GM21526 (cell line): ENCODE results near the gene ATP6V1G3.
"Not testable (repeated sequence)": the region's sequence is repeated elsewhere in the genome, so short reads cannot be mapped to it uniquely, and the experiment has no call there.

Source experiments
- ATAC-seq: cut with Tn5 transposase; IDR thresholded peaks from one replicate; pipeline ENCODE4 v1.9.1; 2021; ENCODE audit warnings: moderate library complexity; ENCODE audit not compliant: unreplicated experiment, low FRiP score

ATP6V1G3 gene, protein sequence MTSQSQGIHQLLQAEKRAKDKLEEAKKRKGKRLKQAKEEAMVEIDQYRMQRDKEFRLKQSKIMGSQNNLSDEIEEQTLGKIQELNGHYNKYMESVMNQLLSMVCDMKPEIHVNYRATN

DNA sequence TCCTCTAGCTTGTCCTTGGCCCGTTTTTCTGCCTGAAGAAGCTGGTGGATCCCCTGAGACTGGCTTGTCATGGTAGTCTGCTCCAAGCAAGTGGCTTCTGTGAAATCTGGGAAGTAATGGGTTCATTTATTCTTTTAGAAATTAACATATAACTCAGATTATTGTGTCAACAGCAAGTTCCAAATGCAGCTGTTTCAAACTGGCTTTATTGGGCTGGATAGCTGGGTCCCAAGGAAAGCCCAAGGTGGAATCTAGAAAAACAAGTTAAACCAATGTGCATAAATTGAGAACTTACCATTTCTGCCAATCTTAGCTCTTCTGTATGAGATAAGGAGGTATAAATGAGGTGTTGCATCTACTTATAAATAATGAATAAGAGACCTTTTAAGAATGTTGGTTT lies at the start of gene ATP6V1G3:
ATP6V1G3 (minus strand) TSS at position 101 of the 400 bp plus-strand sequence; CDS start at position 71, 30 bp downstream.
- ATAC-seq: no peak

DNA sequence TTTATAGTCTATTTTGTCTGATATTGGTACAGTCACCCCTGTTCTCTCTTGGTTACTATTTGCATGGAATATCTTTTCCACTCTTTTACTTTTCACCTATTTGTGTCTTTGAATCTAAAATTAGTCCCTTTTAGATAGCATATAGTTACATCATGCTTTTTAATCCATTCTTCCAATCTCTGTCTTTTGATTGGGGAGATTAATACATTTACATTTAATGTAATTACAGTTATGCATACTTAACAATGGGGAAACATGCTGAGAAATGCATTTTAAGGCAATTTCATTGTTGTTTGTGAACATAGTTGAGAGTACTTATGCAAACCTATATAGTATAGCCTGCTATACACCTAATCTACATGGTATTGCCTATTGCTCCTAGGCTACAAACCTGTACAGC lies 48.4 kb upstream of the ATP6V1G3 start:
- no peak for ATAC-seq

DNA sequence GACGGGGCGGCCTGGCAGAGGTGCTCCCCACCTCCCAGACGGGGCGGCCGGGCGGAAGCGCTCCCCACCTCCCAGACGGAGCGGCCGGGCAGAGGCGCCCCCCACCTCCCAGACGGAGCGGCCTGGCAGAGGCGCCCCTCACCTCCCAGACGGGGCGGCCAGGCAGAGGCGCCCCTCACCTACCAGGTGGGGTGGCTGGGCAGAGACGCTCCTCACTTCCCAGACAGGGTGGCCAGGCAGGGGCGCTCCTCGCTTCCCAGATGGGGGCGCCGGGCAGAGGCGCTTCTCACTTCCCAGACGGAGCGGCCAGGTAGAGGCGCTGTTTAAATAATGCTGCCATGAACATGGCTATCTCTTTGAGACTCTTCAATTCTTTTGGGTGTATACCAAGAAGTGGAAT lies 43.7 kb upstream of the ATP6V1G3 start:
- ATAC-seq: no peak

- not testable (repeated sequence) for ATAC-seq
Measured at GRCh38 chr1:198583209-198583802, 42.8 kb upstream of the ATP6V1G3 start.

DNA sequence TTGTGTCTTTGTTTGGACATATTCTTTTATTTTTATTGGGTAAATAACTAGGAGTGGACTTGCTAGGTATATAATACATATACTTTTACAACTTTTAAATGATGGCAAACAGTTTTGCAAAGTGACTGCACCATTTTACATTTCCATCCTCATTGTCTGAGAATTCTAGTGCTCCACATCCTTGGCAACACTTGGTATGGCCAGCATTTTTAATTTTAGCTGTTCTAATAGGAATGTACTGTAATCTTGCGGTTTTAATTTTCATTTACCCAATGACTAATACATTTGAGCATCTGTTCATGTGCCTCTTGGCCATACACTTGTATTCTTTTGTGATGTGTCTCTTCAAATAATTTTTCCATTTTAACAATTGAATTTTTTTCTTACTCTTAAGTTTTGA lies 37.0 kb upstream of the ATP6V1G3 start:
- no peak for ATAC-seq

DNA sequence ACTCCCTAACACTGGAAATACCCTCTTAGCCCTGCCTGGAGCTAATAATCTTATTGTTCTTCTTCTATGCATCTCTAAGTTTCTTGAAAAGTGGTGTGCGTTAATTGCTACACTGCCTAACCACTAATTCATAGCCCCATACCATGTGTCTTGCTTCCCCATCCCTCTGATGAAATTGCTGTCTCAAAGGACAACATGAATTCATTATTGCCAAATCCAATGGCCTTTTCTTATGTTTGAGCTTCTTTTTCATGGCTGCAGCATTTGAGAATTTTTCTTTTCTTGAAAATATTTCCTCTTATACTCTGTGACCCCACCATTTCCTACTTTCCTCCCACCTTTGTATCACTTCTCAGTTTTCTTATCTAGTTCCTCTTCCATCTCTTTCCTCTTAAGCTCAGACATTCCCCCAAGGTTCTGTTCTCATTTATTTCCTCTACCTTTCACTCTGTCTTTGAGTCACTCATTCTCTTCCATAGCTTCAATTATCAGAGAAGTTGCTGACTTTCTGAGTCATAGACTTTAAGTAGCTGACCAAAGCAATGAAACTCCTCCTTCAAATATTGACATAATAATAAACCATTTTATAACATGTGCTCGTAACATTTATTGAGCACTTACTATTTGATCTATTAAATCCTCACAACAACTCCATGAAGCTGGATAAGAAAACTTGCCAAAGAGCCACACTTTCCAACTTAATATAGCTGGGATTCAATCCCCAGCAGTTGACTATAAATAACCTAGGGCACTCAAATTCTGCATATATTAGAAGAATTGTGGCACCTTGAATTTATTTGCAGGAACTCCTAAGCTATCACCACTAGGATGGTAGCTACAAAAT lies 35.5 kb upstream of the ATP6V1G3 start:
- peak; percentile 68 for ATAC-seq

- no peak for ATAC-seq
Measured at GRCh38 chr1:198575292-198575691, 34.8 kb upstream of the ATP6V1G3 start.

DNA sequence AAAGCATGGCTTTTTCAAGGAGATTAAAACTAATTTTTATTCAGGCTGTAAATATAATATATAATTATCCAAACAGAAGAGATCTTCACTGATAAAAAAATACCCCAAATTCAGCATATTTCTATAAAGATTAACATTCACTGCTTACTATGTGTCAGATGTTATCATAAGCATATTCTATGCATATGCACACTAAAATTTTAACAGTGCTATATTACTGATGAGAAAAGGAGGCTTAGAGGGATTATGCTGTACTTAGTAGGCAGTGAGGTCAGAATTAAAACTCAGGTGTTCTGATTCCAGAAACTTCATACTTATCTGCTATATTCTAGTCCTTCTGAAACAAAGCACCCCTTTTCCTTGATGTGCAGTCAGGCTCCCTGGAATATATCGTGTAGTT lies 33.8 kb upstream of the ATP6V1G3 start:
- ATAC-seq: no peak

DNA sequence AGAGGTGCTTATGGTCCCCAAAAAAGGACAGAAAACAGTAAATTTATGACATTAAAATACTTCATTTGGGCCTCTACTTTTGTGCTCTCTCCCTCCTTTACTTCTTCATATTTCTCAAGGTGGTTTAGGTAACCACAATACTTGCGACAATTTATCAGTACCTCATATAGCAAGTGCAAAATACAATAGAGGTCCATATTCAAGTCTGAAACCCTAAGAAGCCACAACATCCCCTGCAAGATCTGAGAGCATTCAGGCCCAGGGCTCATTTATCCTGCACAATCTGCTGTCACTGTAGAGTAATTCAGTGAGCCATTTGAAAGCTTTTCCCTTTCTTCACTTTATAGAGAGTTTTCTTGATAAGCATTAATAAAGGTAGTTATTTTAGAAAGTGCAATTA lies 24.2 kb upstream of the ATP6V1G3 start:
- no peak for ATAC-seq

DNA sequence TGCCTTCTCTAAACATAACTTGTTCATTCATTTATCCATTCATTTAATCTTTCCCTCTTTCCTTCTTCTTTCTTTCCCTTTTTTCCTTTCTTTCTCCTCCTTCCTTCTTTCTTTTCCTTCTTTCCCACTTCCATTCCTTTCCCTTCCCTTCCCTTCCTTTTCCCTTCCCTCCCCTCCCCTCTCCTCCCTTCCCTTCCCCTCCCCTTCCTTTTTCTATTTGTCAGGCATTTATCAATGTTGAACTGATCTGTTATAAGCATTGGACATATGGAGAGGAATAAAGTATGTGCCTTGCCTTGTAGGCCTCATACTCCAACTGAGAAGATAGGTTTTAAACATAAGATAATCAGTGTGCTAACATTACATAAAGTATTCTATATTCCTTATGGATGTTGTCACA lies 23.7 kb upstream of the ATP6V1G3 start:
- ATAC-seq: no peak

- no peak for ATAC-seq
Measured at GRCh38 chr1:198563583-198563982, 23.1 kb upstream of the ATP6V1G3 start.

DNA sequence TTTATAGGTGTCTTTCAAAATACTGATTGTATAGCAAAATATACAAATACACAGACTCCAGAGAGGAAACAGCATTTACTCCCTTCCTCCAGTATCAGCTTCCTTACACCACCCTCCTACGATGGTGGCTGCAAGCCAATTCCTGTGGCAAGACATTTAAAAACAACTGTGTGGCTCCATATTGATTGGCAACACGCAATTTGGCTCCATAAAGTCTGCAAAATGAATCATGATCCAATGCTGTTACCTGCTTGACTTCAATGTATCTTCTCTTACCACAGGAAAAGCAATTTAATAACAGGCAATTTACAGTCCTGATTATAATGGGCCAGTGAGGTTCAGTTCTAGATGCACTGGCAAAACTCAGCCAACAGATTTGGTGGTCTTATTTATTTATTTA lies 19.7 kb upstream of the ATP6V1G3 start:
- no peak for ATAC-seq

GRCh38 chr1:198559362-198559761 lies 18.9 kb upstream of the ATP6V1G3 start:
- ATAC-seq: no peak

DNA sequence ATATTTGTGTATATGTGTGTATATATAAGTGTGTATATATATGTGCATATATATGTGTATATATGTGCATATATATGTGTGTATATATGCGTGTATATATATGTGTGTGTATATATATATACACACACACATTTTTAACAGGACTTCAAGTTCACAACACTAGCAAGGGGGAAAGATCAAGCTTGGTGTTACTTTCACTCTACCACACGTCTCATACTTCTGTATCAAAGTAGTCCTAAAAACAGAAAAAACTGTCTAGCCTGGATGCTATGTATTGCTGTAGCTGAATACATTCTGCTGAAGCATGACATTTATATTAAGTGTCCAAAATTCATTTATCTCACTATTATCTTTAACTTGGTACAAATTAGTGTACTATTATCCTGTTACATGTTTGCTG lies 17.9 kb upstream of the ATP6V1G3 start:
- no peak for ATAC-seq

- peak; percentile 88 for ATAC-seq
Measured at GRCh38 chr1:198556971-198557370, 16.5 kb upstream of the ATP6V1G3 start.

- ATAC-seq: no peak
Measured at GRCh38 chr1:198552668-198553416, 12.4 kb upstream of the ATP6V1G3 start.

GRCh38 chr1:198550941-198551524 lies 10.6 kb upstream of the ATP6V1G3 start:
- ATAC-seq: no peak

DNA sequence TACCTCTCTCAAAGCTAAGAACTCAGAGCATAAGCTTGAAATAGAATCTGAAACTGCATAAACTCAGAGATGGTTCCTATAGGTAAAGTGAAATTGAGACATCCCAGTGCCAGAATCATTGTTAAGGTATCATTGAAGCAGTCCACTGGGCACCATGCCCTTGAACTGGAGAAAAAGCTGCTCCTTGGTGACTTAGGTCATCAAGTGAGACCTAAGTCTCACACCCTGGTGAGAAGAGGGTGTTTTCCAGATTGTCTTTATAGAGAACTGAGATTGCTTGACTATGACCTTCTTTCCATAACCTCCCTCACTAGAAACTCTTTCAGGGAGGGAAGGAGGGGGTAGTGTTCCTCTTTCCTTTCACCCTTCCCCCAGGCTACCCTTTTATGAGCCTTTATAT lies 9.4 kb upstream of the ATP6V1G3 start:
- ATAC-seq: peak; percentile 81

DNA sequence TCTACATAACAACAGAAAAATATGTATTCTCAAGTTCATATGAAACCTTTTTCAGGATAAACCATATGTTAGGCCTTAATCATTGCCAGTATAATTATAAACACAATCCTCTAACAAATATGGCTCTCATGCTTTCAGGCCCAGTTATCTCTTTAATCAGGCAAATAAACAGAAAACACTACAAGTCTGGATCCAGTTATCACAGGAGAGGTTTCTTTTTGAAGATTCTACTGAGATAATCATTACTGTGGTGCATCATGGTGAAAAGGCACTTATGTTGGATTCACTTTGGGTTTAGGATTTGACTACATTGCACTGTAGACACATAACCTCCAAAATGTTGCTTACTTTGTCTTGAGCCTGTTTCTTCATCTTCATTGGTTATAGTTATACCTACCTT lies 8.4 kb upstream of the ATP6V1G3 start:
- no peak for ATAC-seq

DNA sequence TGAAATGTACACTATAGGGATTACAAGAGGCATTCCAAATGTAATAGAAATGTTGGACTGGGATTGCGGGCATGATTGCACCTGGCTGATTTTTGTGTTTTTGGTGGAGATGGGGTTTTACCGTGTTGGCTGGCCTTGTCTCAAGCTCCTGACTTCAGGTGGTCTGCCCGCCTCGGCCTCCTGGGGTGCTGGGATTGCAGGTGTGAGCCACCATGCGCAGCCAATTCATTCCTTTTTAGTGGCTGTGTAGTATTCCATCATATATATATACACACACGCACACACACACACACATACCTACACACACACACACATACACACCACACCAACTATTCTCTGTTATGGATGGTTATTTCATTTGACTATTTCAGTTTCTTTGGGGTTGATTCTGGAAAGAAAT lies 4.7 kb upstream of the ATP6V1G3 start:
- ATAC-seq: no peak

DNA sequence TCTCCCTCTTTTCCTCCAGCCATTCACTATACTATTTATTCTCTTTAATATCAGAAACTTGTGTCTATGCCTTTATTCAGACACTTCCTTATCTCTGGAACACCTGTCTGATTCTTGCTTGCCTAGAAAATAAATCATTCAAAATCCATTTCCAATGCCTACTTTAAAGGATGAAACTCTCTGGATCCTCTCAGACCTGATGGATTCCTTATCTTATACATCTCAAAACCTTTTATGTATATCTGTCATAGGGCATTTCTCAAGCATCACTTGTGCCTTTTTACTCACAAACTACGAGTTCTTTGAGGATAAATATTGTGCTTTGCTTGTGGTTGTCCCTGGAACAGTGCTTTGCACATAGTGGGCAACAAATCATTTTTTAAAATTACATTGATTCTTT lies 3.8 kb upstream of the ATP6V1G3 start:
- no peak for ATAC-seq
